ENCODE measurements around the gene ZCCHC7.

Gene ZCCHC7

GRCh38 chr9:37405350-37405749 lies 285.0 kb downstream of the ZCCHC7 start:
- DNase-seq (ENCODE audit: low spot score): no peak

GRCh38 chr9:37405764-37406380 lies 285.5 kb downstream of the ZCCHC7 start:
- DNase-seq (ENCODE audit: low spot score): no peak

GRCh38 chr9:37406603-37407401 lies 286.4 kb downstream of the ZCCHC7 start:
- DNase-seq (ENCODE audit: low spot score): no peak

- no peak for DNase-seq (ENCODE audit: low spot score)
Observed at GRCh38 chr9:37407468-37407867, 287.1 kb downstream of the ZCCHC7 start.
